ENCODE measurements around the gene DHX34.

Gene DHX34

DNA sequence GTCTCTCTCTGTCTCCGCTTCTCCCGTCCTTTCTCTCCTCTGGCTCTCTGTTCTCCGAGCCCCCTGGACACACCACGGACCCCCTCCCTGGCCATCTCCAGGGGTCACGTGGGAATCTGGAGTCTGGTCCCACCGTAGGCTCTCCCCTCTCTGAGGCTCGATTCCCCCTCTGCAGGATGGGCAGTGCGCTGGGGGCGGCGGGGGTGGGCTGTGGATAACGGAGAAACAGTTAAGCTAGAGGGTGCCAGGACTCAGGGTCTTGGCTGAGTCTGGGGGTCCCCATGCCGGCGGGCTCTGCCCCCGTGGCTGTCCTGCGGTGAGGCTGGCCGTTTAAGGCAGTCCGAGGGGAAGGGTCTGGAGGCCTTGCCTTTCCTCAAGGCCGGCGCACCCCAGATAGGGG lies 70.7 kb downstream of the DHX34 start:
- DNase-seq: no peak

DNA sequence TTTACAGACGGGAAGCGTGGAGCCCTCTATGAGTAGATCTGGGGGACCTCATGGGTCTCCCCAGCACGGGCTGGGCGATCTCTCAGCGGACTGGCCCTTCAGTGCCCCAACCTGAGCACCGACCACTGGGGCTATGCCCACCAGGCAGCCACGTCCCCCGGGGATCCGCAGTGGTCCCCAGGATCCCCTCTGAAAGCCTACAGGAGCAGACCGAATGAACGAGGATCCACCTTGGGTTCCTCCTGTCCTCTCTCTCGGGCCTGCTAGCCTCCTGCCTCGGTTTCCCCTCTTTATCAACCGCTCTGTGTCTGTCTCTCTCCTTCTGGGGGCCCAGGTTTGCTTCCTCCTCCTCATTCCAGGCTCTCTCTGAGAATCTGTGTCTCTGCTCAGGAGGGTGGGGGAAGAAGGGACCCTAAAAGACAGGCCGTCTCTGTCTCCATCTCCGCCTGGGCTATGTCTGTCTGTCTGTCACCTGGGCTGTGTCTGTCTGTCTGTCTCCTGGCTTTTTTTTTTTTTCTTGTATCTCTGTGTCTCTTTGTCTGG lies 72.2 kb downstream of the DHX34 start:
- DNase-seq: no peak

DNA sequence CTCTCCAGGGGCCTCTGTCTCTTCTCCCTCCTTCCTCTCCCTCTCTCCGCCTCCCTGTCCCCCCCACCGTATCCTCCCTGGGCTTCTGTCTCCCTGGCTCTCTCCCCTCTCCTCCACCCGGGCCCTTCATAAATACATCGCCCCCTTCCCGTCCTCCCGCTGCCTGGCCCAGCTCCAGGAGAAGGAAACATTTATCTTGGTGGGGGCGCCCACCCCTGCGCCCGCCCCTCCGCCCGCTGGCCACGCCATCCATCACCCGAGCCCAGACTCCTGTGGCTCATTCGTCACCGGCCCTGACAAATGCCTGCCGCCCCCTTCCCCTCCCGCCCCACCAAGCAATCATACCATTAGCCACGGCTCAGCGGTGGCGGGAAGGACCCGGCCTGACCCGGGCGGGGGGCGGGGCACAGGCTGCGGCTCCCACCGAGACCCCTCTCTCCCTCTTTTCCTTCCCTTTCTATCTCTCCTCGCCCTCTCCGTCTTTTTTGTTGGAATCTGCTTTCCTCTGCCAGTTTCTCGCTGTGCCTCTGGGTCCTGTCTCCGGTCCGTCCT lies 72.8 kb downstream of the DHX34 start:
- peak; percentile 93 for DNase-seq

DNA sequence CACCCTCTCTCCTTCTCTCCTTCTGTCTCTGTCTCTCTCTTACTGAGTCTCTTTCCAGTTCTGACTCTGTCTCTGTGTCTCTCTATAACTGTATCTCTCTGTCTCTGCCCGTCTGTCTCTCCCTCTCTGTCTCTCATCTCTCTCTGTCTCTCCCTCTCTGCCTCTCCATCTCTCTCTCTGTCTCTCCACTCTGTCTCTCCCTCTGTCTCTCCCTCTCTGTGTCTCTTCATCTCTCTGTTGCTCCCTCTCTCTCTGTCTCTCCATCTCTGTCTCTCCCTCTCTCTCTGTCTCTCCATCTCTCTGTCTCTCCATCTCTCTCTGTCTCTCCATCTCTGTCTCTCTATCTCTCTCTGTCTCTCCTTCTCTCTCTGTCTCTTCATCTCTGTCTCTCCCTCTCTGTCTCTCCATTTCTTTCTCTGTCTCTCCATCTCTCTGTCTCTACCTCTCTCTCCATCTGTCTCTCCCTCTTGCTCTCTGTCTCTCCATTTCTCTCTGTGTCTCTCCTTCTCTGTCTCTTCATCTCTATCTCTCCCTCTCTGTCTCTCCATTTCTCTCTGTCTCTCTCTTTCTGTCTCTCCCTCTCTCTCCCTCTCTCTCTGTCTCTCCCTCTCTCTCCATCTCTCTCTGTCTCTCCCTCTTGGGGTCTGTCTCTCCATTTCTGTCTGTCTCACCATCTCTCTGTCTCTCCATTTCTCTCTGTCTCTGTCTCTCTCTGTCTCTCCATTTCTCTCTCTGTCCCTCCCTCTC lies 73.5 kb downstream of the DHX34 start:
- no peak for DNase-seq

DNA sequence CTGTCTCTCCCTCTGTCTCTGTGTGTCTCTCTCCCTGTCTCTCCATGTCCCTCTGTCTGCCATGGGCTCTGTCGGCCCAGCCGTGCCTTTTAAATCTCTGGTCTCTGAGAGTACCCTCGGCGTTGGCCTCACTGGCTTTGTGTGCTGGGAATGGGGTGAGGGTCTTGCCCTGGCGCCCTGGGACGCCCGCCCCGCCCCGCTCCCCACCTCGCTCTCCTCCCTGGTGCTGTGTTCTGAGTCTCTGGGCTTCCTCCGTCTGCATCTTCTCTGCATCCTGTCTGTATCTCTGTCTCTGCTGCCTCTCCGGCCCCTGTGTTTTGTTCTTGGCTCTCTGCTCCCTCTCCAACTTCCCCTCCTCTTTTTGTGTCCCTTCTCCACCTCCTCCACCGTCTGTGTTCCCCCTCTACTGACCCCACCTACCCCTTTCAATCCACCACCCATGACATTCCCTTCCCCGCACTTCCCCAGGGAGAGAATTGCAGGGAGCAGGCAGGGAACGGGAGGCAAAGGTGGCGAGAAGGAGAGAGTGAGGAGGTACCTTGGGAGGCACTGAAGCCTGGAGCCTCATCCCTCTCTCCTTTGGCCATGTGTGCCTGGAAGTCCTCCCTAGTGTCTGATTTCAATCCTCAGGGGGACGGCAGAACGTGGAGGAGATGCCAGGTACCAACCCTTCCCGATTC lies 74.2 kb downstream of the DHX34 start:
- no peak for DNase-seq

DNA sequence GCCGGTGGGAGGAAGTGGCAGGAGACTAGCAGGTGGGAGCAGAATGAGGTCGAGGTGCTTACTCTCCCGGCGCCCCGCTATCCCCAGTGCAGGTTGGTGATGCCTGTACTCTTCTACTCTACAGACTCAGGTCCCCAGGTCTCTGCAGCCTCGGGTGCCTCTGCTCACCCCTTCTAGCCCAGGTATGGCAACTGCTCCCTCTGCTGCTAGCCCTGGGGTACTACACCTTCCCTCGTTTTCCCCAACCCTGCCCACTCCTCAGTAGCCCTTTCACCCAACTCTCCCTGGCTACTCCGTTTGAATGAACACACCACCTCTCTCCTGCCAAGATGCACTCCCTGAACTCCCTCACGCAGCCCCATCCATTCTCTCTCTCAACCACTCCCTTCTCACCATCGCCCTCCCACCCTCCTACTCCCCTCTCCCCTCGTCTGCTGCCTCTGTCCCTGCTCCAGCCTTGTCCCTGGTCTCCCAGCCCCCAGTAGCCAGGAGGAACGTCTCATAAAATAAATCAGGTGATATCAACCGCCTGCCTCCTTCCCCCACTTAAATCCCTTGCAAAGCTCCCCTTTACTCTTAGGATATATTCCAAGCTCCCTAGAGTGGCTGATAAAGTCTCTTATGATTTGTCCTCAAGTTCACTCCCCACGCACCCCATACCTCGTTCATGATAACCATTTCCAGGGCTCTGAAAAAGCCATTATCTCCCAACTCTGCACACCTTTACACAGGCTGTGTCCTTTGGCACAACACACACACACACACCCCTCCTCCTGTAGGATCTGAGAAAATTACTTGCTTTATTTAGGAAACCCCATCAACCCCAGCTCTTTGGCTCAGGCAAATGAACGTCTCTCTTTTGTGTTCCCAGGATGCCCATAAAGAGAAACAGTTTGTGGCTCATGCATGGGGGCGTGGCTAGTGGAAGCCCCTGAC lies 78.4 kb downstream of the DHX34 start:
- peak; percentile 62 for DNase-seq

DNA sequence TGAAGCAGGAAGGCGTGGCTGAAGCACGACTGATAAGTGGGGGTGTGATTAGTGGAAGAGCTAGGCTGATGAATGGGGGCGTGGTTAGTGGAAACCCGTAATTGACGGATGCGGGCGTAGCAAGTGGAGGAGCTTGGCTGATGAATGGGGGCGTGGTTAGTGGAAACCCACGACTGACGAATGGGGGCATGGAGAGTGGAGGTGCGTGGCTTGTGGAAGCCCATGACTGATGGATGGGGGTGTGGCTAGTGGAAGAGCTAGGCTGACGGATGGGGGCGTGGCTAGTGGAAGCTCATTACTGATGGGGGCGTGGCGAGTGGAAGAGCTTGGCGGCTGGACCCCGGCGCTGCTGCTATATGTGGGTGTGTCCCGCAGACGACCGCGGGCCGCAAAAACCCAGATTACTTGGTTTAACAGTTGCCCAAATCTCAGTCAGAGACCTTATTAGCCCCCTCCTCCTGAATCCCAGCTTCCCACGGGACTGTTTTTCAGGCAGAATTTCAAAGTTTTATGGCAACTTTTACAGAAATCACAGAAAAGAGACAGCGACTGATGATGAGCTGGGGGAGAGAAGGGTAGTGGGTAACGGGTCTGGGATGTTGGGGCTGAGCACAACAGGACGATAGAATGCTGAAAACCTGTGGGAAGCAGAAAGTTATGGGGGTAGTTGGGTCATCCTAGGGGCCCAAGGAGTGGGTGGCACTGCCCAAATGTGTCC lies 79.2 kb downstream of the DHX34 start:
- DNase-seq: peak; percentile 100

DNA sequence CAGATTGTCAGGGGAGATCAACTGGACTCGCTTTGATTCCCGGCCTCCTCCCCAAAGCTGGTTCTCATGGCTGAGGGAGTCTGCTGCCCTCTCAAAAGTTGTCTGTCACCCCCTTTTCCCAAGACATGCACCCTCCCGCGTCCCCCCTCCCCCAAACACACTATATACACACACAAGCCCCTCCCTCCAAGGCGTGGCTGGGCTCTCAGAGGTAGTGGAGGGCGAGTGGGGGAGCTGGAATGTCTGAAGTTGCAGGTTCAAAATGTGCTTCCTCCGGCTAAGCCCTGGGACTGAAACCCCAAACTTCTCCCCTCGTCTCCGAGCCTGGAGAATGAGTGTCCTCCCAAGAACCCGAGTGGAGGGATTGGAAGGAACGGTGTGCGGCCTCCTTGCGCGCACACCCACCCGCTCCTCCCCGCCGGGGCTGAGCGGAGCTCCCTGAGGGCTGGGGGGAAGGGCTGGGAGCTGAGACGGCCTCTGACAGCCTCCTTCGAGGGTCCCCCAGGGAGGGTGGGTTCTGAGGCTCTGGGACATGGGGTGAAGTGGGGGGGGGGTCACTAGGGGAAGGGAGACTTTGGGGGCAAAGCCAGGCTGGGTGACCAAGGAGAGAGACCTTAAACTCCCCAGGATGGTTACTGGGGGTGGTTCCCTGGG lies 80.2 kb downstream of the DHX34 start:
- DNase-seq: no peak

DNA sequence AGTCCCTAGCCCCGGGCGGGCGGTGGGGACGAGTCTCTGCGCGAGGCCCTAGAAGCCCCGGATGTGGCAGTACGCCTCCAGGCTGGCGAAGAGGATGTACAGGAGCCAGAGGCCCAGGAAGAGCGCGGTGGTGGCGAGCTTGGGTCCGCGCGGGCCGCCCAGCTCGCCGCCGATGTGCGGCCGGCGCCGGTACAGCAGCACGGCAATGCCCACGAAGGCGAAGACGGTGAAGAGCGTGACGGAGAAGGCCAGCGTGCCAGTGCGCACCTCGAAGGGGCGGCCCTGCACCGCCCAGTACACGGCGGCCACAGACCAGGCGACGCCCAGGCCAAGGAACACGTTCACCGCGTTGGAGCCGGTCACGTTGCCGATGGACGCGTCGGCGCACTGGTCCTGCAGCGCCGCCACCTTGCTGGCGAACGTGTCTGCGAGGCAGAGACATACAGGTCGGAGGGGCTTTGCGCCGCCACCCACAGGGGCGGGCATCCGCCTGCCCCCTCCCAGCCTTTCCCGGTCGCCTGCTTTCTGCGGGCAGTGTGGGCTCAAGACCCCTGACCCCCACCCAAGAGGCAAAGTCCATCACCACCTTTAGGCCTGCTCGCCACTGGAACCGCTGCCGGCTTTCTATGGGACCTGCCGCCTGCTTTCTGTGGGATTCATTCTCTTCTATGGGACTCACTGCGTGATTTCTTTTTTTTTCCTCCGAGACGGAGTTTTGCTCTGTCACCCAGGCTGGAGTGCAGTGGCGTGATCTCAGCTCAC lies 81.1 kb downstream of the DHX34 start:
- peak; percentile 60 for DNase-seq

DNA sequence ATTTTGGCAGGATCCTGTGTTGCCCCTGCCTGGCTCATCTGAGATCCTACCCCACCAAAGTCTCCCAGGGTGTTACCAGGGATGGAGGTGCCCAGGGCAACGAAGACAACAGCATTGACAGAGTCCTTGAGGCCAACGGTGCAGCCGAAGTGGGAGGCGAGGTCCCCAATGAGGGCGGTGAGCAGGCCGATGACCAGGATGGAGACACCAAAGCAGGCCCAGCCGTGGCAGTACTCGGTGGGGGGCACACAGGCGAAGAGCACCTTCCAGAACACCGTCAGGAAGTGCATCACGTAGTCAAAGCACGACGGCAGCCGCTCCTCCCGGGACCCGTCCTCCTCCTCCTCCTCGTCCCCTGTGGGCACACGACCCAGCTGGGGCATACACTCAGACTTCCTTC lies 83.0 kb downstream of the DHX34 start:
- no peak for DNase-seq
